Activated T-cell treated with anti-CD3 and anti-CD28 coated beads, Interleukin-2, amount 50 U/mL, for 24 hours (primary cell): ENCODE measurements around the gene XRRA1.
"Not testable (repeated sequence)": the region's sequence is repeated elsewhere in the genome, so short reads cannot be mapped to it uniquely, and the experiment has no call there.

Experiments used
- DNase-seq: peaks from one replicate; pipeline ENCODE4 v3.0.0-alpha.2; 2020
- H3K27ac Mint-ChIP-seq: 2 replicates; pipeline ENCODE4 v1.8.0; 2020; ENCODE audit warnings: mild to moderate bottlenecking, mixed read lengths
- H3K27me3 Mint-ChIP-seq: 2 replicates; pipeline ENCODE4 v1.8.0; 2020; ENCODE audit warnings: mixed read lengths
- H3K36me3 Mint-ChIP-seq: 2 replicates; pipeline ENCODE4 v1.8.0; 2020; ENCODE audit warnings: low read depth, mixed read lengths
- H3K4me1 Mint-ChIP-seq: 2 replicates; pipeline ENCODE4 v1.8.0; 2020; ENCODE audit warnings: low read depth, mixed read lengths
- H3K4me3 Mint-ChIP-seq: 2 replicates; pipeline ENCODE4 v1.8.0; 2020; ENCODE audit warnings: mild to moderate bottlenecking, moderate library complexity, mixed read lengths
- H3K9me3 Mint-ChIP-seq: 2 replicates; pipeline ENCODE4 v1.8.0; 2020; ENCODE audit warnings: mixed read lengths

XRRA1 gene

DNA sequence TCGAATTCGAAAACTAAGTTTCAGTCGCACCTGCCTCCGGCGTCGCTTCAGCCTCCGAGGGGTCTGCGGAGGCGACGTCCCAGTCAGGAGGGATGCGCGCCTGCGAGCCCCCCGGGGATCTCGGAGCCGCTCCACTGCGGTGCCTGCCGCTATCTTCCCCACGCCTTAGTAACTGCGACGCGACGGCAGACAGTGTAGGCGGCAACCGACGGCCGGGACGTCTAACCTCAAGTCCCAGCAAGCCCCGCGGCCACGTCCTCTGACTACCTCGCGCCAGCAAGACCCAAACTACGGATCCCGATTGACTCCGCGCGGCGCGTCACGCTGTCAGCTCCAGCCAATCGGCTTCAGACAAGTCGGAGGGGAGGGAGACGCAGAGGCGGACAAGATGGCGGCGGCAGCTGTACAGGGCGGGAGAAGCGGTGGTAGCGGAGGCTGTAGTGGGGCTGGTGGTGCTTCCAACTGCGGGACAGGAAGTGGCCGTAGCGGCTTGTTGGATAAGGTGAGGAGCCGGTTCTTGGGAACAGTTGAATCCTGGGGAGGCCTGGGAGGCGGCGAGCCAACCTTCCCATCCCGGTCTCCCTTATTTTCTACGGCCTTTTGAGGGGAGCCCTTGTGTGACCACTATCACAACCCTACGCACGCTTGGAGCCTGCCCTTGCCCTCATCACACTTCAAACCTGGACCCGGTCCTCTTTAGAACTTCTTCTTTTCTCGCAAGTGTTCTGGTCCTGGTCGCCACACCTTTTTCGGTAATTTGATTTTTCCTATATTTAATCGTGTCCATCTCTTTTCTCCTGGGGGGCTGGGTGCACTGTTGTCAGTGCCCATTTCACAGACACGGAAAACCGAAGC, at the start of gene XRRA1, which contains the start of gene SPCS2:
Gene XRRA1, minus strand, starts transcription at position 194 of the 855 bp plus-strand sequence. CDS start 8,213 bp downstream, outside the sequence.
Gene SPCS2, plus strand, starts transcription at position 369 of the 855 bp plus-strand sequence. Its CDS starts 20 bp downstream, at position 389.
- Mint-ChIP-seq H3K4me1 (peaks cover 52% of the 10 kb centered on the region), H3K27me3 (no peaks in the 10 kb centered on the region), H3K27ac (peak within 1 kb of the TSS; percentile 98), H3K36me3 (peaks cover 67% of the 10 kb centered on the region), H3K4me3 (peak within 1 kb of the TSS; percentile 99), H3K9me3 (no peaks in the 10 kb centered on the region)
- DNase-seq, result peak; percentile 97

GRCh38 chr11:74992852-74993251, 44.0 kb upstream of the XRRA1 start:
- H3K27ac Mint-ChIP-seq, result no peak overlapping the region
- DNase-seq, result no peak
- H3K4me3 Mint-ChIP-seq, result no peak overlapping the region
- H3K9me3 Mint-ChIP-seq, result no peaks in the 10 kb centered on the region
- peaks cover 39% of the 10 kb centered on the region for H3K4me1 Mint-ChIP-seq
- no peaks in the 10 kb centered on the region for H3K27me3 Mint-ChIP-seq
- peaks cover 64% of the 10 kb centered on the region for H3K36me3 Mint-ChIP-seq

DNA sequence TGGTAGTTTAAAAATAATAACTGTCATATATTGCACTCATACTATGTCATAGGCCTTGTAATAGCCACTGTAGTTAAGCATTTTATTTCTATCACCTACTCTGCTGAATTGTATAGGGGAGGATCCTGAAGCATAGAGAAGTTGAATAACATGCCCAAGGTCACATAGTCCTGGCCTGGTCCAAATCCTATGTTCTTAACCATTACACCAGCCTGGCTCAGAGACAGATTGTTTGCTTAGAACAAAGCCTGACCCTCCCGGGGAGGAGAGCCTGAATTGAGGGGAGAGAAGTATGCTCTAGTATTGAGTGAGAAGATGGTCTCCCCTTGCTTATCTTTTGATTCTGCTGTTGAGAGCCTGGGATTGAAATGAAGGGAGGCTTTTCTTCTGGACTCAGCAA, 42.0 kb upstream of the XRRA1 start:
- Mint-ChIP-seq H3K4me1 (peaks cover 39% of the 10 kb centered on the region), H3K4me3 (peak overlapping the region; percentile 95), H3K36me3 (peaks cover 48% of the 10 kb centered on the region), H3K27ac (no peak overlapping the region), H3K27me3 (no peaks in the 10 kb centered on the region), H3K9me3 (no peaks in the 10 kb centered on the region)
- no peak for DNase-seq

DNA sequence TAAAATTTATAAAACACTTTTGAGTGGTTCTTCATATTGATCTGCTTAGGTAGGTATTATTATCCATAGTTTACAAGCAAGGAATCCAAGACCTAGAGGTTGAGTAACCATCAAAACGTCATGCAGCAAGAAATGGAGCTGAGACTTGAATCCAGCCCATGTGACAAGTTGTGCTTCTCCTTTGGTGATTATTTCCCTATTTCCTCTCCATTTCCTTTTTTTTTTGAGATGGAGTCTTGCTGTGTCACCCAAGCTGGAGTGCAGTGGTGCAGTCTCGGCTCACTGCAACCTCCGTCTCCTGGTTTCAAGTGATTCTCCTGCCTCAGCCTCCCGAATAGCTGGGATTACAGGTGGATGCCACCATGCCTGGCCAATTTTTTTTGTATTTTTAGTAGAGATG, 41.3 kb upstream of the XRRA1 start:
- not testable (repeated sequence) for H3K27me3 Mint-ChIP-seq, H3K9me3 Mint-ChIP-seq, DNase-seq, H3K27ac Mint-ChIP-seq
- Mint-ChIP-seq H3K36me3 (peaks cover 41% of the 10 kb centered on the region), H3K4me3 (peak overlapping the region; percentile 95), H3K4me1 (peaks cover 39% of the 10 kb centered on the region)

DNA sequence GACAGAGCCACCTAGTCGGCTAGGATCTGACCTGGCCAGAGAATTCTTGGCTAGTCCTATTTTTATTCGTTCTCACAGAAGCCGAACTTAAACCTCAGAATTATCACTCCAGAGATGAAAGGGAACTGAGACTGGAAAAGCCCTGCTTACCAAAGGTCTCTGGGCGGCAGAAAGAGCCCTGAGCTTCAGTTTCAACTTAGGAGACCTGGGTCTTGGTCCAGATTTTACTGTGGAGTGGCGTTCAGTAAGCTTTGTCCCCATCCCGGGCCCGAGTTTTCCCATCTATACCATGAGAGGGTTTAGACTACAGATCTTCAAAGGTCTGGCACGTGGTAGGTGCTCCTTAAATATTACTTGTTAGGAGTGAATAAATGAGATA, 40.4 kb upstream of the XRRA1 start:
- Mint-ChIP-seq H3K36me3 (peaks cover 32% of the 10 kb centered on the region), H3K9me3 (no peaks in the 10 kb centered on the region), H3K27ac (peak overlapping the region; percentile 93), H3K4me1 (peaks cover 32% of the 10 kb centered on the region), H3K4me3 (peak overlapping the region; percentile 95), H3K27me3 (no peaks in the 10 kb centered on the region)
- DNase-seq, result no peak

DNA sequence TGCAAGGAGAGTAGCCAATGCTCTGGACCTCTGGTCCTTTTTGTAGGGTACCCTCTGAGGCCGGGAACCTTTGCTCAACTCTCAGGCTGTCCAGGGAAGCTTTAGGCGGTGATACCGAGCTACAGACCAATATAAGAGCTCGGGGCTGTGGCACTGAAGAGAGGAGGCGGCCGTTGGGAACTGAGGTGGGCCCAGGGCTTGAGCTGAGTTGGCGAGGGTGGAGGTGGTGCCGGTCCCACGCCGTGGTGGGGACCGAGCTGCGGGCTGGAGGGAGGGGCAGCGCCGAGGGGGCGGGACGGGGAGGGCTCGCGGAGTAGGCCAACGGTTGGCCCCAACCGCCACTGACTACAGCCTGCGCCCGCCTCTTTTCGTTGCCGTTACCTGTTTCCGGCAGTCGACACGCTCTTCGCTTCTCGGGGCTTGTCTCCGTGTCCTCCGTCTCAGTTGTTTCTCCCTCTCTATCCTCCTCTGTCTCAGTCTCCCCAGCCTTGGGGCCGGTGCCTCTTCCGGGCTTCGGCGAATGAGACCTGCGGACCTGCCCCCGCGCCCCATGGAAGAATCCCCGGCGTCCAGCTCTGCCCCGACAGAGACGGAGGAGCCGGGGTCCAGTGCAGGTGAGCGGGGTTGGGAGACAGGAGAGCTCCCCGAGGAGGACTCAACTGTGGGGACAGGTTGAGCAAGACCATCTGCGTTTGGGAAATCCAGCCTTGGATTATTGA, 39.8 kb upstream of the XRRA1 start, which contains the start of gene NEU3:
Gene NEU3, plus strand, starts transcription at position 393 of the 719 bp plus-strand sequence. Its CDS starts 128 bp downstream, at position 521.
- no peaks in the 10 kb centered on the region for H3K27me3 Mint-ChIP-seq
- H3K9me3 Mint-ChIP-seq, result no peaks in the 10 kb centered on the region

GRCh38 chr11:74984730-74985129, 35.8 kb upstream of the XRRA1 start:
- H3K36me3 Mint-ChIP-seq, result peaks cover 21% of the 10 kb centered on the region
- peaks cover 7% of the 10 kb centered on the region for H3K4me1 Mint-ChIP-seq
- peak overlapping the region; percentile 47 for H3K27ac Mint-ChIP-seq
- no peaks in the 10 kb centered on the region for H3K27me3 Mint-ChIP-seq
- no peak overlapping the region for H3K4me3 Mint-ChIP-seq
- DNase-seq, result no peak
- no peaks in the 10 kb centered on the region for H3K9me3 Mint-ChIP-seq

More for the DNA sequence above, 39.8 kb upstream of the XRRA1 start, which contains the start of gene NEU3:
- Mint-ChIP-seq H3K4me3 (peak within 1 kb of the TSS; percentile 95), H3K36me3 (peaks cover 26% of the 10 kb centered on the region), H3K4me1 (peaks cover 32% of the 10 kb centered on the region), H3K27ac (peak within 1 kb of the TSS; percentile 93)
- peak; percentile 86 for DNase-seq

- Mint-ChIP-seq H3K4me3 (no peak overlapping the region), H3K36me3 (peaks cover 24% of the 10 kb centered on the region), H3K27me3 (no peaks in the 10 kb centered on the region), H3K9me3 (no peaks in the 10 kb centered on the region), H3K27ac (no peak overlapping the region), H3K4me1 (peaks cover 3% of the 10 kb centered on the region)
- DNase-seq, result no peak
Measured at GRCh38 chr11:74984070-74984469, 35.2 kb upstream of the XRRA1 start.

- no peak for DNase-seq
- Mint-ChIP-seq H3K27me3 (no peaks in the 10 kb centered on the region), H3K36me3 (peaks cover 36% of the 10 kb centered on the region), H3K4me1 (no peaks in the 10 kb centered on the region), H3K27ac (no peak overlapping the region), H3K4me3 (no peak overlapping the region), H3K9me3 (no peaks in the 10 kb centered on the region)
Measured at GRCh38 chr11:74981888-74982287, 33.0 kb upstream of the XRRA1 start.

DNA sequence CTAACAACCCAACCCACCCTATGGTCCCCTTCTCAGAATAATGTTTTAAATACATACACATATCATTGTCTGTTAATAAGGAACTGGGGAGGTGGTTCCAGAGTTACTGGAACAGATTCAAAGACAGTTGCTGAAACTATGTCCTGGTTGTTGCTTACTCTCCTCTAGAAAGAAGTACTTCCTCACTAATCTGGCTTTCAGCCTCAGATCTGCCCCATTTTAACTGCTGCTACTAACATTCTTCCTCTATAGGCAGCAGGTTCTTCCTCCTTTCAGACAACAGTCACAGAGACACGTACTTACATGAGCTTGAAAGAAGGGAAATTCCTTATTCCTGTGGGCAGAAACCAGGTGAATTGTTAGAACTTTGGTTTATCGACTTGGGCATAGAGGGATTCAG, 31.7 kb upstream of the XRRA1 start:
- Mint-ChIP-seq H3K9me3 (no peaks in the 10 kb centered on the region), H3K36me3 (peaks cover 48% of the 10 kb centered on the region), H3K27ac (no peak overlapping the region), H3K27me3 (no peaks in the 10 kb centered on the region), H3K4me3 (no peak overlapping the region), H3K4me1 (no peaks in the 10 kb centered on the region)
- DNase-seq, result no peak

GRCh38 chr11:74978041-74978440, 29.1 kb upstream of the XRRA1 start:
- peaks cover 73% of the 10 kb centered on the region for H3K36me3 Mint-ChIP-seq
- no peaks in the 10 kb centered on the region for H3K27me3 Mint-ChIP-seq
- no peak overlapping the region for H3K4me3 Mint-ChIP-seq
- no peaks in the 10 kb centered on the region for H3K9me3 Mint-ChIP-seq
- no peak for DNase-seq
- H3K4me1 Mint-ChIP-seq, result no peaks in the 10 kb centered on the region
- no peak overlapping the region for H3K27ac Mint-ChIP-seq

DNA sequence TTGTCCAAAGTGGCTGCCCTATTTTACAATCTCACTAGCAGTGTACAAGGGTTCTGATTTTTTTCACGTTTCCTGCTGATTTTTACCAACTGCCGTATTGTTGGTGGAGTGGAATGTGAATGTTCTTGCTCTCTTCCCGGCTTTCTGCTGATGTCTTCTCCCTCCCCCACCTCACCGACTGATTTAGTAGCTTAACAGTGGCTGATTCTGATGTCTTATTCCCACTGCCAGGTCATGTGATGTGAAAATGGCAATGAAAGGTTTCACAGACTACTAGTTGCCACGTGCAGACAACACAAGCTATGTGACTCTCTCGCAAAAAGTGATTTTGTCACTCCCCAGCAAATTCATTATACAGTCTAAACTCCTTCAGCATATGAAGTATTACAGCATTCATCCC, 22.5 kb upstream of the XRRA1 start:
- peaks cover 91% of the 10 kb centered on the region for H3K36me3 Mint-ChIP-seq
- no peaks in the 10 kb centered on the region for H3K9me3 Mint-ChIP-seq
- no peak overlapping the region for H3K27ac Mint-ChIP-seq
- DNase-seq, result no peak
- no peak overlapping the region for H3K4me3 Mint-ChIP-seq
- H3K4me1 Mint-ChIP-seq, result peaks cover 1% of the 10 kb centered on the region
- H3K27me3 Mint-ChIP-seq, result no peaks in the 10 kb centered on the region

DNA sequence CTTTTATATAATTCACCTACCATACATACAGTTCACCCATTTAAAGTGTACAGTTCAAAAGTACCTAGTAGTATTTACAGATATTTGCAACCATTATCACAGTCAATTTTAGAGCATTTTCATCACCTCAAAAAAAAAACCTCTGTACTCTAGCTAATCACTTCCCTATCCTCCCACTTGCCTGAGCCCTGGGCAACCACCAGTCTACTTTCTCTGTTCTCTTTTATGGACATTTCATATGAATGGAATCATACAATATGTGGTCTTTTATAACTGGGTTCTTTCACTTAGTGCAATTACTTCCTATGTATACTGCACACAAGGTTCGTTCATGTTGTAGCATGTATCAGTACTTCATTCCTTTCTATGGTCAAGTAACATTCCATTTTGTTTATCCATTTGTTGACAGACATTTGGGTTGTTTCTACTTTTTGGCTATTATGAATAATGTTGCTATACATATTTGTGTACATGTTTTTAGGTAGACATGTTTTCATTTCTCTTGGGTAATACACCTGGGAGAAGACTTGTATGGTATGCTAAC, 22.0 kb upstream of the XRRA1 start:
- Mint-ChIP-seq H3K4me1 (peaks cover 1% of the 10 kb centered on the region), H3K36me3 (peaks cover 91% of the 10 kb centered on the region), H3K9me3 (no peaks in the 10 kb centered on the region), H3K27ac (no peak overlapping the region), H3K27me3 (no peaks in the 10 kb centered on the region), H3K4me3 (no peak overlapping the region)
- DNase-seq, result no peak

DNA sequence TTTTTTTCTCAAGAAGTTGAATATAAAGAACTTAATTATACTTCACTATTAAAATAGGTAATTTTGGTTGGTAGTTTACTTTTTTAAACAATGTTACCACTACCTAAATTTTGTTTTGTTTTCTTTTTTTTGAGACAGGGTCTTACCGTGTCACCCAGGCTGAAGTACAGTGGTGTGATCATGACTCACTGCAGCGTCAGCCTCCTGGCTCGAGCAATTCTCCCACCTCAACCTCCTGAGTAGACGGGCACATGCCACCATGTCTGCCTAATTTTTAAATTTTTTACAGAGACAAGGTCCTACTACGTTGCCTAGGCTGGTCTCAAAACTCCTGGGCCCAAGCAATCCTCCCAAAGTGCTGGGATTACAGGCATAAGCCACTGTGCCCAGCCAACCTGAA, 17.8 kb upstream of the XRRA1 start:
- no peak overlapping the region for H3K4me3 Mint-ChIP-seq
- no peaks in the 10 kb centered on the region for H3K9me3 Mint-ChIP-seq
- no peaks in the 10 kb centered on the region for H3K27me3 Mint-ChIP-seq
- peaks cover 21% of the 10 kb centered on the region for H3K4me1 Mint-ChIP-seq
- H3K27ac Mint-ChIP-seq, result peak overlapping the region; percentile 29
- no peak for DNase-seq
- H3K36me3 Mint-ChIP-seq, result peaks cover 88% of the 10 kb centered on the region
